SJSA1 (cell line): Measurements from ENCODE around the gene MED28. TPM values are rescaled to one million over a fixed set of nuclear protein-coding genes. Genes with fewer than 3 reads are reported as not detected.
A peak's percentile ranks its signal among the peaks of the same experiment; 100 is the strongest.

Experiments used
- DNase-seq, 2 experiments: peaks; one replicate each; pipeline ENCODE4 v3.0.0-alpha.2; 2015 to 2020; ENCODE audit warnings: low spot score in 2 of 2, low read depth in 1 of 2
- H3K27ac ChIP-seq: fragments of 250-450 bp; sonication (Bioruptor Pico); 2 replicates; pipeline ENCODE4 v1.5.1; 2020; ENCODE audit warnings: mild to moderate bottlenecking, moderate library complexity
- H3K27me3 ChIP-seq: fragments of 250-450 bp; sonication (Bioruptor Pico); replicated peaks from 2 replicates; pipeline ENCODE4 v1.5.1; 2020; ENCODE audit warnings: mild to moderate bottlenecking, moderate library complexity
- H3K36me3 ChIP-seq: fragments of 250-450 bp; sonication (Bioruptor Pico); 2 replicates; pipeline ENCODE4 v1.5.1; 2020; ENCODE audit warnings: mild to moderate bottlenecking
- H3K4me1 ChIP-seq: fragments of 250-450 bp; sonication (Bioruptor Pico); replicated peaks from 2 replicates; pipeline ENCODE4 v1.6.1; 2021; ENCODE audit warnings: mild to moderate bottlenecking
- H3K4me3 ChIP-seq: fragments of 250-450 bp; sonication (Bioruptor Pico); 2 replicates; pipeline ENCODE4 v1.5.1; 2020; ENCODE audit warnings: mild to moderate bottlenecking
- H3K9me3 ChIP-seq: fragments of 250-450 bp; sonication (Bioruptor Pico); replicated peaks from 2 replicates; pipeline ENCODE4 v1.5.1; 2020; ENCODE audit warnings: mild to moderate bottlenecking
- total RNA-seq: library from RNA; depleted of rRNA; stranded (reverse); fragments of >200 nt; shearing (Covaris generic); gene quantifications from 2 replicates; pipeline ENCODE4 v1.2.3, GENCODE V29; 2014

The MED28 gene
- total RNA-seq, 1 experiment from 2014 or later, result 4.9 TPM

GRCh38 chr4:17587094-17587822, 27.2 kb upstream of the MED28 start:
- no peaks in the 10 kb centered on the region for H3K4me1 ChIP-seq
- DNase-seq, result no peak
- H3K9me3 ChIP-seq, result no peaks in the 10 kb centered on the region
- no peak overlapping the region for H3K4me3 ChIP-seq
- no peak overlapping the region for H3K27ac ChIP-seq
- H3K36me3 ChIP-seq, result peaks cover 5% of the 10 kb centered on the region
- no peaks in the 10 kb centered on the region for H3K27me3 ChIP-seq

- Histone ChIP-seq H3K27me3 (no peaks in the 10 kb centered on the region), H3K36me3 (peaks cover 3% of the 10 kb centered on the region; the same call in 1 of the 2 replicates), H3K4me3 (no peak overlapping the region), H3K27ac (no peak overlapping the region), H3K9me3 (no peaks in the 10 kb centered on the region), H3K4me1 (no peaks in the 10 kb centered on the region)
- no peak for DNase-seq
Measured at GRCh38 chr4:17589355-17589754, 25.1 kb upstream of the MED28 start.

- peaks cover 5% of the 10 kb centered on the region; the same call in 1 of the 2 replicates for H3K36me3 ChIP-seq
- no peak overlapping the region for H3K4me3 ChIP-seq
- DNase-seq, result no peak
- no peak overlapping the region for H3K27ac ChIP-seq
- H3K4me1 ChIP-seq, result no peaks in the 10 kb centered on the region
- H3K27me3 ChIP-seq, result no peaks in the 10 kb centered on the region
- no peaks in the 10 kb centered on the region for H3K9me3 ChIP-seq
Measured at GRCh38 chr4:17595471-17596005, 18.9 kb upstream of the MED28 start.

DNA sequence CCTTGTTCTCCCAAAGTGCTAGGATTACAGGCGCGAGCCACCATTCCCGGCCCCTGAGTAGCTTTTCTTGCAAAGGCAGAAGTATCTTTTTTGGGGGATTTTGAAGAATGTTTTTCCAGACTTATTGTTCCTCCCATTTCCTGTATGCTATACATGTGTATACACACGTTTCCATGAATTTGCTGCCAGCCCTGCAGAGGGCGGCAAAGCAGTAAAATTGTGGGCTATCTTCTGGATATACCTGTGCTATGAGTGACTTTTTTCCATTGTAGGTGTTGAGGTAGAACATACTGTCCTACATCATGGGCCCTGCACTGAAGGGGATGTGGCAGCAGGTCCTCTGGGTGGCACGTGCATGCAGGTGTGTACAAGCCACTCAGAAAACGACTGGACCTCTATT, 16.9 kb upstream of the MED28 start:
- Histone ChIP-seq H3K27ac (no peak overlapping the region), H3K9me3 (no peaks in the 10 kb centered on the region), H3K27me3 (no peaks in the 10 kb centered on the region), H3K4me1 (no peaks in the 10 kb centered on the region), H3K36me3 (peaks cover 5% of the 10 kb centered on the region; the same call in 1 of the 2 replicates), H3K4me3 (no peak overlapping the region)
- no peak for DNase-seq

GRCh38 chr4:17599826-17600225, 14.6 kb upstream of the MED28 start:
- H3K4me1 ChIP-seq, result no peaks in the 10 kb centered on the region
- no peak overlapping the region for H3K4me3 ChIP-seq
- no peaks in the 10 kb centered on the region for H3K9me3 ChIP-seq
- H3K36me3 ChIP-seq, result peaks cover 5% of the 10 kb centered on the region; the same call in 1 of the 2 replicates
- no peaks in the 10 kb centered on the region for H3K27me3 ChIP-seq
- no peak overlapping the region for H3K27ac ChIP-seq
- no peak for DNase-seq

GRCh38 chr4:17605236-17605635, 9.2 kb upstream of the MED28 start:
- H3K4me1 ChIP-seq, result no peaks in the 10 kb centered on the region
- no peak for DNase-seq
- no peaks in the 10 kb centered on the region for H3K9me3 ChIP-seq
- no peaks in the 10 kb centered on the region for H3K27me3 ChIP-seq
- no peak overlapping the region for H3K27ac ChIP-seq
- H3K36me3 ChIP-seq, result peaks cover 3% of the 10 kb centered on the region; the same call in 1 of the 2 replicates
- no peak overlapping the region for H3K4me3 ChIP-seq

- DNase-seq, result peak; percentile 52 to 78
- no peaks in the 10 kb centered on the region for H3K27me3 ChIP-seq
- peak overlapping the region; percentile 61 for H3K27ac ChIP-seq
- no peaks in the 10 kb centered on the region for H3K9me3 ChIP-seq
- H3K4me1 ChIP-seq, result no peaks in the 10 kb centered on the region
- peak overlapping the region; percentile 60 for H3K4me3 ChIP-seq
- 0 out of 2 replicates have a peak, but pooled peaks cover 3% of the 10 kb centered on the region for H3K36me3 ChIP-seq
Measured at GRCh38 chr4:17613761-17614415, 553 bp upstream of the MED28 start.

GRCh38 chr4:17616283-17616682, 1.8 kb downstream of the MED28 start:
- Histone ChIP-seq H3K4me1 (no peaks in the 10 kb centered on the region), H3K9me3 (no peaks in the 10 kb centered on the region), H3K4me3 (no peak overlapping the region), H3K27ac (no peak overlapping the region), H3K36me3 (0 out of 2 replicates have a peak, but pooled peaks cover 3% of the 10 kb centered on the region), H3K27me3 (no peaks in the 10 kb centered on the region)
- no peak for DNase-seq

DNA sequence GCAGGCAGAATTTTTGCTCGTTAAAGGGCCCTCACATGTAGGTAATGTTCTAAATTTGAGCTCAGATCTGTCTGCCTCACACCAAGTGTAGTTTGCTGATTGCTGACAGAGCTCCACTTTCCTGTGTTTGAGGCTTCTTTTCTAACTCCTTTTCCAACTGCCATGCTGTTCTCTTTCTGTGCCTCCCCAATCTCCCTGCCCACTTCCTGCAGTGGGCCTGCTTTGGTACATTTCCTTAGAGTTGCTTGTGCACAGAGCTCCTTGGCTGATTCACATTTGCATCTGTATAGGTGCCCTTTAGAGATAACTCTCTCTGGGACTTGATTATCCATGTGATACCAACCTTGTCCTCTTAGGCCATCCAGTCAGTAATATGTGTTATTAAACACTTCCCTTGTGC, 4.5 kb downstream of the MED28 start:
- Histone ChIP-seq H3K4me1 (no peaks in the 10 kb centered on the region), H3K27me3 (no peaks in the 10 kb centered on the region), H3K27ac (no peak overlapping the region), H3K4me3 (no peak overlapping the region), H3K36me3 (peaks cover 16% of the 10 kb centered on the region), H3K9me3 (no peaks in the 10 kb centered on the region)
- DNase-seq, result no peak

DNA sequence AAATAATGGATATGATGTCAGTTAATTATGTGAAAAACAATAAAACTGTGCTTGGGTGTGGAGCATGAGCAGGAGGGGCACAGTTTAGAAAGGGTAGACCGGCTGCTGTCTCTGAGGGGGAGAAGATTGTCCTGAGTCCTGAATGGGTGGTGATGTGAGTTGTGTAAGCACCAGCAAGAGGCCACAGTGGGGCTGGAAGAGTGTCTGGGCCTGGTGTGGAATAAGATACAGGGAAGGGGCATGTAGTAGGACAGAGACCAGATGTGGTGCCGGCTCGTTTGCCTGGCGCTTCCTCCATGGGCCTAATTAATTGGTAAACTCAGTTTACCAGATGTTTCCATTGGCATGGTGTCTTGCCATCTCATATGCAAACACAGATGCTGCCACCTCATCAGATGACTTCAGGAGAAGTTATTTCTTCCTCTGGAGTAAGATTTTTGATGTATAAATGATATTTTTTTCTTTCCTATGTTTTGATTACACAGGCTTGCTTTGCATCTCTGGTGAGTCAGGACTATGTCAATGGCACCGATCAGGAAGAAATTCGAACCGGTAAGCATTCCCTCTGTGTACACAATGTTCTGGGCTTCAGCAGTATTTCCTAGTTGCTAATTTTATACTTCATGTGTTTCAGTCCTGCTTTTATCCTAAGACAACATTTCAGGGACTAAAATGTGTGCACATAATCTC, 5.1 kb downstream of the MED28 start:
- no peaks in the 10 kb centered on the region for H3K27me3 ChIP-seq
- H3K9me3 ChIP-seq, result no peaks in the 10 kb centered on the region
- H3K27ac ChIP-seq, result no peak overlapping the region
- DNase-seq, result no peak
- no peaks in the 10 kb centered on the region for H3K4me1 ChIP-seq
- H3K4me3 ChIP-seq, result no peak overlapping the region
- H3K36me3 ChIP-seq, result peaks cover 16% of the 10 kb centered on the region

- H3K9me3 ChIP-seq, result no peaks in the 10 kb centered on the region
- H3K27ac ChIP-seq, result no peak overlapping the region
- peaks cover 23% of the 10 kb centered on the region for H3K36me3 ChIP-seq
- no peaks in the 10 kb centered on the region for H3K27me3 ChIP-seq
- DNase-seq, result no peak
- H3K4me3 ChIP-seq, result no peak overlapping the region
- H3K4me1 ChIP-seq, result no peaks in the 10 kb centered on the region
Measured at GRCh38 chr4:17623451-17624001, 9.1 kb downstream of the MED28 start.

DNA sequence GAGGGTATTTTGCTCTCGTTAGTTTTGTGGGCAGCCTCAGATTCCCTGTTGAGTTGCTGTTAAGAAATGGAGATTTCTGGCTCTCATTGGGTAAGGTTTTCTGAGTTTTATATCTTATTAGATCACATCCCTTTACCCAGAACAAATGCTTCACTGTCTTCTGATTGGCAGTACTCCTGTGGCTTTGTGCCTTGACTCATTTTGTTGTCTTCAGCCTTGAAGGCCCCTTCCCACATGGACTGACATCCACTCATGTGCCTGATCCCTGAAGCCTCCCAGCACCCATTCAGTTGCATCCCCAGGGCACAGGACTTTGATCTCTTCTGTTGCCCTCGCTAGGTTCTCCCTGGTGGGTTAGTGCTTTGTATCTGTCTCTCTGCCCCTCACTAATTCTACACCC, 10.4 kb downstream of the MED28 start:
- Histone ChIP-seq H3K27me3 (no peaks in the 10 kb centered on the region), H3K4me1 (no peaks in the 10 kb centered on the region), H3K36me3 (peaks cover 27% of the 10 kb centered on the region), H3K27ac (no peak overlapping the region), H3K4me3 (no peak overlapping the region), H3K9me3 (no peaks in the 10 kb centered on the region)
- DNase-seq, result no peak

DNA sequence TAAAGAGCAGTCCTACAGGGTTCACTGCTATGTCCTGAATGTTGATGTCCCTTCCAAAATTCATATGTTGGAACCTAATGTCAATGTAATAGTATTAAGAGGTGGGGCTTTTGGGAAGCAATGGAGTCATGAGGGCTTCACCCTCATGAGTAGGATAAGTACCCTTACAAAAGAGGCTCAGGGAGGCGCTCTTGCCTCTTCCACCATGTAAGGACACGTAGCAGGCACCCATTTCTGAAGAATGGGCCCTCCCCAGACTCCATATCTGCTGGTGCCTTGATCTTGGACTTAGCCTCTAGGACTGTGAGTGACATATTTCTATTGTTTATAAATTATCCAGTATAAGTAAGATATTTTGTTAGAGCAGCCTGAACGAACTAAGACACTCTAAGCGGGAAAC, 15.8 kb downstream of the MED28 start:
- Histone ChIP-seq H3K27ac (no peak overlapping the region), H3K4me3 (no peak overlapping the region), H3K9me3 (no peaks in the 10 kb centered on the region), H3K4me1 (no peaks in the 10 kb centered on the region), H3K36me3 (peaks cover 16% of the 10 kb centered on the region), H3K27me3 (no peaks in the 10 kb centered on the region)
- DNase-seq, result no peak
